ENCODE results near the gene KISS1. TPM values are rescaled to one million over a fixed set of nuclear protein-coding genes. Genes with fewer than 3 reads are reported as not detected.

Gene KISS1
- total RNA-seq, 1 experiment from 2014 or later, result 0.35 TPM

DNA sequence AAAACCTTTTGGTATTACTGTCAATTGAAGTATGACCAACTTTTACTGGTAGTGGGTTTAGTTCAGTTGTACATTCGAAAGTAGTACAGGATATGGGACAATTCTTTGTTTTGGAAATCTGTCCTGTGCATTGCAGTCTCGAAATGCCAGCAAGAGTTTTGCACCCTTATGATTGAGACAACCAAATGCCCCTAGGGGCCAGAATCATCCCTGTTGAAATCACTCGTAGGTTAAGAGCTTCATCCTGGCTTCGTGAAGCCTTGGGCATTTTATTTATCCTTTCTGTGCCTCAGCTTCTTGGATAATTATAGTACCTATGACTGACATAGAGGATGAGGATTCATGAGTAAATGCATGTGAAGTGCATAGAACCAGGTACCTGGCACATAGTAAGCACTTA lies 19.9 kb upstream of the KISS1 start:
- H3K4me1 Mint-ChIP-seq, result peaks cover 11% of the 10 kb centered on the region
- no peak for TF ChIP-seq ATF3 (CRISPR knock-in tag; conservative IDR thresholded peaks at IDR 0.05)
- TF ChIP-seq OVOL2 (CRISPR knock-in tag; IDR thresholded peaks at IDR 0.05; ENCODE audit: borderline replicate concordance), result no peak
- no peak for TF ChIP-seq SMAD3 (CRISPR knock-in tag; IDR thresholded peaks at IDR 0.05; ENCODE audit: borderline replicate concordance)
- no peak for TF ChIP-seq NFATC4 (CRISPR knock-in tag; IDR thresholded peaks at IDR 0.05)
- no peak for TF ChIP-seq ZNF232 (CRISPR knock-in tag; IDR thresholded peaks at IDR 0.05)
- TF ChIP-seq ELF4 (CRISPR knock-in tag; IDR thresholded peaks at IDR 0.05; ENCODE audit: low read depth), result no peak
- TF ChIP-seq ZNF396 (CRISPR knock-in tag; IDR thresholded peaks at IDR 0.05; ENCODE audit: borderline replicate concordance), result no peak
- no peak for TF ChIP-seq TEAD4 (CRISPR knock-in tag; IDR thresholded peaks at IDR 0.05)
- ChIA-PET POLR2A (no interaction called here), CTCF (interaction anchor here (0.8 to 5.5 kb wide), 6 partner anchors 9 to 182 kb away, joined by 3 to 118 read pairs (median 12); partner anchors contain the start of gene PLEKHA6)
- DNase-seq (ENCODE audit: low spot score) (no peak), ATAC-seq (no peak)
- no peak overlapping the region for H3K4me3 Mint-ChIP-seq
- H3K36me3 Mint-ChIP-seq, result no peaks in the 10 kb centered on the region
- H3K27ac Mint-ChIP-seq, result no peak overlapping the region
- no peaks in the 10 kb centered on the region for H3K27me3 Mint-ChIP-seq (ENCODE audit: low read depth)
- no peaks in the 10 kb centered on the region for H3K9me3 Mint-ChIP-seq

DNA sequence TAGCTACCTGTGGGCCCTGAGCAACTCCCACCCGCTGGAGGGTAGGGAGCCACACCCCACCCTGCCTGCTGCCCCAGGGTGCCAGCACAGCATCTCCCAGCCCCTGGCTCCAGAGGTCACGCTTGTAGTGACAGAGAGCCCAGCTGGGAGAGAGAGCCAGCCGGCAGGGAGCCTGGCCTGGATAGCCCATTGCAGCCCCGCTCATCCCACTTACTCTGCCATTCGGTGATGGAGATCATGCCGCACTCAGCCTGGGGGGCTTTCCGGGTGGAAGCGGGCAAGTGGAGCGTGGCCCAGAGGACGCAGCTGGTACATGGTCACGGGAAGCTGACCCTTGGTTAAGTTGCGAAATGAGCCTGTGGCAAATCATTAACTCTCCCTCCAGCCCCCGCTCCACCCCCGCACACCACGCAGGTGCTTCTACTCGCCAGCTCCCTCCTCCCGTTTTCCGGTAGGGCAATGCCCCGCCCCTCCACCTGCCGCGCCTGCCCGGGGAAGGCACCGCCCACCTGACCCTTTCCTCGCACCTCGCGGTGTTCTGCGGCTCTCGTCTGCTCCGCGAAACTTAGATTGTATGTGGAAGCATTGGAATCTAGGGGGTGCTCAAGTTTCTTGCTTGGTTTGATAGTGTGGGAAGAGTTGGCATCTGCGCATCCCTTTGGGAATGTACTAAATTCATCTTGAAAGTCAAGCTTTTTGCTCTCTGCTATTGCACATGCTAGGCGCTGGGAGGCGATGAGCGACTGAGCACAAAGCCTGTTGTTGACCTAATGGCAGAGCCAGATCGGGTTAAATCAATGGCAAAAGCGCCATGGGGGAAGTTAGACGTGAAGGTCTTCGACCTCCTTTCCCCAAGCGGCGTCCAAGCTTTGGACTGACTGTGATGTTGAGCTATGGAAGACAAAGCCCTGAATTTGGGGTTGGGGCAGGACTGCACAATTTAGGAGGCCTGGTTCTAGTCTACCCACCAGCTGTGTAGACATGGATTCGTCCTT lies 17.7 kb upstream of the KISS1 start, which contains the start of gene GOLT1A:
Gene GOLT1A, minus strand, starts transcription at position 321 of the 995 bp plus-strand sequence. Its CDS starts 82 bp downstream, at position 239.
- H3K36me3 Mint-ChIP-seq, result no peaks in the 10 kb centered on the region
- H3K27ac Mint-ChIP-seq, result peak within 1 kb of the TSS; percentile 93
- peak within 1 kb of the TSS; percentile 69 for H3K4me3 Mint-ChIP-seq
- H3K4me1 Mint-ChIP-seq, result peaks cover 6% of the 10 kb centered on the region
- CTCF ChIA-PET, result interaction anchor here (0.6 to 5.5 kb wide), 55 partner anchors 9 to 343 kb away, joined by 3 to 118 read pairs (median 5); partner anchors contain the start of genes ETNK2, KISS1, PLEKHA6 and REN
- ATAC-seq (peak; percentile 96), DNase-seq (ENCODE audit: low spot score) (peak; percentile 93)
- H3K9me3 Mint-ChIP-seq, result no peaks in the 10 kb centered on the region
- POLR2A ChIA-PET, result interaction anchor here (0.6 to 1.4 kb wide), 6 partner anchors 42 to 302 kb away, joined by 3 to 6 read pairs (median 3); partner anchors contain the start of gene MDM4
- H3K27me3 Mint-ChIP-seq (ENCODE audit: low read depth), result no peaks in the 10 kb centered on the region
- TF ChIP-seq SP1 (CRISPR knock-in tag; conservative IDR thresholded peaks at IDR 0.05), result peak; percentile 95
- no peak for TF ChIP-seq ZNF423 (CRISPR knock-in tag; IDR thresholded peaks at IDR 0.05)
- TF ChIP-seq TP53 (CRISPR knock-in tag; IDR thresholded peaks at IDR 0.05), result 0 out of 2 replicates have a peak, but pooled peaks have one; percentile 78
- TF ChIP-seq MLX (CRISPR knock-in tag; IDR thresholded peaks at IDR 0.05), result no peak
- TF ChIP-seq, protein P1, sequence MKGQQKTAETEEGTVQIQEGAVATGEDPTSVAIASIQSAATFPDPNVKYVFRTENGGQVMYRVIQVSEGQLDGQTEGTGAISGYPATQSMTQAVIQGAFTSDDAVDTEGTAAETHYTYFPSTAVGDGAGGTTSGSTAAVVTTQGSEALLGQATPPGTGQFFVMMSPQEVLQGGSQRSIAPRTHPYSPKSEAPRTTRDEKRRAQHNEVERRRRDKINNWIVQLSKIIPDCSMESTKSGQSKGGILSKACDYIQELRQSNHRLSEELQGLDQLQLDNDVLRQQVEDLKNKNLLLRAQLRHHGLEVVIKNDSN (CRISPR knock-in tag; IDR thresholded peaks at IDR 0.05), result peak; percentile 68; the same call in 1 of the 2 replicates
- TF ChIP-seq GABPB1 (CRISPR knock-in tag; IDR thresholded peaks at IDR 0.05), result peak; percentile 53; the same call in 1 of the 2 replicates
- TF ChIP-seq, protein P2, sequence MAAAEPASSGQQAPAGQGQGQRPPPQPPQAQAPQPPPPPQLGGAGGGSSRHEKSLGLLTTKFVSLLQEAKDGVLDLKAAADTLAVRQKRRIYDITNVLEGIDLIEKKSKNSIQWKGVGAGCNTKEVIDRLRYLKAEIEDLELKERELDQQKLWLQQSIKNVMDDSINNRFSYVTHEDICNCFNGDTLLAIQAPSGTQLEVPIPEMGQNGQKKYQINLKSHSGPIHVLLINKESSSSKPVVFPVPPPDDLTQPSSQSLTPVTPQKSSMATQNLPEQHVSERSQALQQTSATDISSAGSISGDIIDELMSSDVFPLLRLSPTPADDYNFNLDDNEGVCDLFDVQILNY (CRISPR knock-in tag; IDR thresholded peaks at IDR 0.05), result 0 out of 2 replicates have a peak, but pooled peaks have one; percentile 77
- TF ChIP-seq PRDM15 (CRISPR knock-in tag; IDR thresholded peaks at IDR 0.05), result no peak
- TF ChIP-seq, protein P3, sequence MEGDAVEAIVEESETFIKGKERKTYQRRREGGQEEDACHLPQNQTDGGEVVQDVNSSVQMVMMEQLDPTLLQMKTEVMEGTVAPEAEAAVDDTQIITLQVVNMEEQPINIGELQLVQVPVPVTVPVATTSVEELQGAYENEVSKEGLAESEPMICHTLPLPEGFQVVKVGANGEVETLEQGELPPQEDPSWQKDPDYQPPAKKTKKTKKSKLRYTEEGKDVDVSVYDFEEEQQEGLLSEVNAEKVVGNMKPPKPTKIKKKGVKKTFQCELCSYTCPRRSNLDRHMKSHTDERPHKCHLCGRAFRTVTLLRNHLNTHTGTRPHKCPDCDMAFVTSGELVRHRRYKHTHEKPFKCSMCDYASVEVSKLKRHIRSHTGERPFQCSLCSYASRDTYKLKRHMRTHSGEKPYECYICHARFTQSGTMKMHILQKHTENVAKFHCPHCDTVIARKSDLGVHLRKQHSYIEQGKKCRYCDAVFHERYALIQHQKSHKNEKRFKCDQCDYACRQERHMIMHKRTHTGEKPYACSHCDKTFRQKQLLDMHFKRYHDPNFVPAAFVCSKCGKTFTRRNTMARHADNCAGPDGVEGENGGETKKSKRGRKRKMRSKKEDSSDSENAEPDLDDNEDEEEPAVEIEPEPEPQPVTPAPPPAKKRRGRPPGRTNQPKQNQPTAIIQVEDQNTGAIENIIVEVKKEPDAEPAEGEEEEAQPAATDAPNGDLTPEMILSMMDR (IDR thresholded peaks at IDR 0.05), result peak; percentile 47; the same call in 1 of the 2 replicates
- TF ChIP-seq ZBTB21 (CRISPR knock-in tag; IDR thresholded peaks at IDR 0.05; ENCODE audit: borderline replicate concordance), result peak; percentile 89; the same call in 1 of the 2 replicates
- TF ChIP-seq FOXP1 (CRISPR knock-in tag; IDR thresholded peaks at IDR 0.05; ENCODE audit: borderline replicate concordance), result peak; percentile 84; the same call in 1 of the 2 replicates
- TF ChIP-seq FOXK1 (CRISPR knock-in tag; IDR thresholded peaks at IDR 0.05), result peak; percentile 83
- TF ChIP-seq TCF7 (CRISPR knock-in tag; IDR thresholded peaks at IDR 0.05; ENCODE audit: low read depth), result no peak
- no peak for TF ChIP-seq NR1H2 (CRISPR knock-in tag; IDR thresholded peaks at IDR 0.05)
- TF ChIP-seq ATF3 (CRISPR knock-in tag; conservative IDR thresholded peaks at IDR 0.05), result no peak
- TF ChIP-seq ZBTB43 (CRISPR knock-in tag; IDR thresholded peaks at IDR 0.05), result no peak
